NCI-H2081 treated with DMSO at 0.1 percent for 48 hours (cell line): Measurements from ENCODE around the gene FAM149A.

ENCODE experiments used
- DNase-seq: peaks from one replicate; lab custom pipeline; 2025; lab: John Stamatoyannopoulos, UW

Gene FAM149A

DNA sequence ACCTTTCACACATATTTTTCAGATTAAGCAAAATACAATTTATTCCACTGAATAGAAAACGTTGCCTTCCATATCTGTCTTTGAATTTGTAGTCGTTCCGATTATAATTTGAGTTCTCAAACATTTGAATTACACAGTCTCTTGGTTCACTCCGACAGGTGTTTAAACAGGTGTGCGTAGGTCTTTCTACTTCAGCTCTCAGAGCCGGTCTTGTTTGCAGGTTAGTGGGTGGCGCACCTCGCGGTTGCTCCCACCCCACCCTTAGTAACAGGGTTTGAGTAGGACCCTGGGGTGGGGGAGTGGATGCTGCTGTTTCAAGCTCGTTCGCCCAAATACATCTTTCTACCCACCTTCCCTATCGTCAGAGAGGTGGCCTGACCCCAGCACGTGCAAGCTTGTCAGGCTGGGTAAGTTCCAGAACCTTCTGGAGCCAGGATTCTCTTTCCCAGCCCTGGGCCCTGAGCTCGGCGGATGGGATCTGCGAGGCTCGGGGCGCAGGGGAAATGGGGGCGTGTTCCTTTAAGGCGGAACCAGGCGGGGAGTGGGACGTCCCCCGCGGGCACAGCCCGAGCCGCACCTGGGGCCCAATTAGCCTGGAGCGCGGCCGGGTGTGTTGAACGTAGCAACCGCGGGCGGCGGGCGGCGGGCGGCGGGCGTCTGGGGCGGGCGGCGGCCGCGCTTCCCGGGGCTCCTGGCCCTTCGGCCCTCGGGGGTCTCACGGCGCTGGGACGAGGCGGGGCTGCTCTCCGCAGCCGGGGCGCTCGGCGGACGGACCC is at the start of gene FAM149A:
Gene FAM149A, plus strand, starts transcription at position 591 of the 776 bp plus-strand sequence.
- DNase-seq = no peak

GRCh38 chr4:186058253-186058979 is 46.1 kb upstream of the FAM149A start:
- DNase-seq = no peak

DNA sequence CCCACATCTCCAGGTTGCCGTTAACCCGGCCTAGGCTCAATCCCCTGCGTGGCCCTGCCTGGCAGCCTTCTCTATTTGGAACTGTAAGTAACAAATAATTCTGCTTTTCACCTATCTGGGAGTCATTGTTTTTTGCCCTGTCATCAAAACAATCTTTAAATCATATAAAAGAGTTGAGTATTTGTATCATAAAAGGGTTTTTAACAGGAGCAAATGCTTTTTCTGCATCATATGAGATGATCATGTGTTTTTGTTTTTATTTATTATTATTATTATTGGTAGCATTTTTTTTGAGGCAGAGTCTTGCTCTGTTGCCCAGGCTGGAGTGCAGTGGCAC is 45.6 kb upstream of the FAM149A start:
- no peak for DNase-seq

DNA sequence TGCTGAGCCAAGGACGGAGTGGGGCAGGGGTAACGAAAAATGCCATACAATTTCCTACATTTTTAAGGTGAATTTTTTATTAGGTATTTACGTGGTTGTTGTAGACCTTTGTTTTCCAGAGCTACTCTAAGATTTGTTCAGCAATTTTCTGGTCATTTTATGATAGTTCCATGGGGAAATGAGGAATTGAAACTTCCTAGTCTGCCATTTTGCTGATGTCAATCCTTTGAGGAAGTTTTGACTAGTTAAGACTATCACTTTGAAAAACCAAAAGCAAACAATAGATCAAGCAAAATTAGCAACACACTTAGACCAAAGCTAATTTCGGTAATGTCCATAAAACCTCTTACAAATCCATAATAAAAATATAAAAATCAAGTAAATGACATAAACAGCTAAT is 42.6 kb upstream of the FAM149A start:
- DNase-seq = no peak

GRCh38 chr4:186067757-186068385 is 36.6 kb upstream of the FAM149A start:
- no peak for DNase-seq

DNA sequence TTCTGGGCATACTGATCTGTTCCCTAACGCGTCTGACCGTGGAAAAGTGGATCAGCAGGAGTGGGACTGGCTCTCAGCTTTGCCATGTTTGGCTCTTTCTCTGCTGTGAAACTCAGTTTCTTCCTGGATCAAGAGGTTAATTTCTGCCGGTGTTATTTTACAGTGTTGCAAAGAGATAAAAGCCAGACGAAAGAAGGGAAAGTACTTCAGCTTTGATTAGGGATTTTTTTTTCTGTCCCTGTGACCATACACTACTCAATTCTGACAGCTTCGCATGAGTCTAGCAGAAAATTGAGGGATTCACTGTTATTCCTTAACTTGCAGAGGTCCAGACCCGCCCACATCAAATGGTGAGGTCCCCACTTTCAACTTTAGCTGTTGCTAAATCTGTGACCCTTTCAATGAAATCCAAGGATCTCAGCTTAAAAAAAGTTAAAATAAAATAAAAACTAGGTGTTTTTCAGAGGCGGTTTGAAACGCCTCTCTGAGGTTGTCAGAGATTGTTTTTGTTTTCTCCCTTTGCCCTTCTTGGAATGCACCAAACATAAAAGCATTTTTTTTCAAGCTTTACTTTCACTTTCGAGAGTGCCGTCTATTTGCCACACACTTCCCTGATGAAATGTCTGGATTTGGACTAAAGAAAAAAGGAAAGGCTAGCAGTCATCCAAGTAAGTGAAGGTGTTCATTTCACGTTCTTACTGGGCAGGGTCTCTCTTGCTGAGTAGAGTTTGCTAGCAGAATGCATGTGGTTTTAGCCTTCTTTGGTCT is 35.7 kb upstream of the FAM149A start, which contains the start of gene TLR3:
Gene TLR3, plus strand, starts transcription at position 576 of the 768 bp plus-strand sequence. CDS start 7,464 bp downstream, outside the sequence.
- no peak for DNase-seq

DNA sequence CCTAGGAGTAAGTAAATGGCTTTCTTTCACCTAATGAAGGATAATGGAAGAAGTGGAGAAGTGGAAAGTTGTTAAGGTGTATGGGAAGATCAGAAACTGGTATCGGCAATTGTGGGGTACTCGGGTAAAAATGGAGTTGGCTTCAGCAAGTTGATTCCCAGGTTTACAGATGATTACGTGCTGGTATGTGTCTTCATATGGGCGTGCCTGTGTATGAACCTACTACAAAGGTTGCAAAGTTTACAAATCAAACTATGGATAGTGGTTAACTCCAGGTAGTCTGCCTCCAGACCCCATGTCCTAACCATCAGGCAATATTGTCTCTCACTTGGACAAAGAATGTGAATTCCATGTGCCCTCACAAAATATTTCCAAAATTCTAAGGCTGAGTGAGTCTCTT is 34.8 kb upstream of the FAM149A start:
- no peak for DNase-seq

DNA sequence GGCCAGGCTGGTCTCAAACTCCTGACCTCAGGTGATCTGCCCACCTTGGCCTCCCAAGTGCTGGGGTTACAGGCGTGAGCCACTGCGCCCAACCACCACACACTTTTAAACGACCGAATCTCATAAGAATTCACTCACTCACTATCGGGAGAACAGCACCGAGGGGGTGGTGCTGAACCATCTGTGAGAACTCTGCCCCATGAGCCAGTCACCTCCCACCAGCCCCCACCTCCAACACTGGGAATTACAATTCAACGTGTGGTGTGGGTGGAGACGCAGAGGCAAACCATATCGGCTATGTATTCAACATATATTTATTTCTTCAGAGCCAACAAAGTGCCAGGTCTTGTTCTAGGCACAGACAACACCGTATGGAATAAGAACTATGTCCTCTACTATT is 32.0 kb upstream of the FAM149A start:
- DNase-seq = no peak

DNA sequence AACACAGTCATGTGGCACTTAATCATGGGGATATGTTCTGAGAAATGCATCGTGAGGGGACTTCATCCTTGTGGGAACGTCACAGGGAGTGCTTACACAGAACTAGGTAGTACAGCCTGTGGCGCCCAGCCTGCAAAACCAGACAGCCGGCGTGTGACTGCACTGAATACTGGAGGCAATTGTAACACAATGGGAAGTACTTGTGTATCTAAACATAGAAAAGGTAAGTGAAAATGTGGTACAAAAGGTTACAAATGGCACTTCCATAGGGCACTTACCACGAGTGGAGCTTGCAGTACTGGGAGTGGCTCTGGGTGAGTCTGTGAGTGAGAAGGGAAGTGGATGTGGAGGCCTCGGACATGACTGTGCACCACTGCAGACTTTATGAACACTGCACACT is 30.3 kb upstream of the FAM149A start:
- DNase-seq = no peak

DNA sequence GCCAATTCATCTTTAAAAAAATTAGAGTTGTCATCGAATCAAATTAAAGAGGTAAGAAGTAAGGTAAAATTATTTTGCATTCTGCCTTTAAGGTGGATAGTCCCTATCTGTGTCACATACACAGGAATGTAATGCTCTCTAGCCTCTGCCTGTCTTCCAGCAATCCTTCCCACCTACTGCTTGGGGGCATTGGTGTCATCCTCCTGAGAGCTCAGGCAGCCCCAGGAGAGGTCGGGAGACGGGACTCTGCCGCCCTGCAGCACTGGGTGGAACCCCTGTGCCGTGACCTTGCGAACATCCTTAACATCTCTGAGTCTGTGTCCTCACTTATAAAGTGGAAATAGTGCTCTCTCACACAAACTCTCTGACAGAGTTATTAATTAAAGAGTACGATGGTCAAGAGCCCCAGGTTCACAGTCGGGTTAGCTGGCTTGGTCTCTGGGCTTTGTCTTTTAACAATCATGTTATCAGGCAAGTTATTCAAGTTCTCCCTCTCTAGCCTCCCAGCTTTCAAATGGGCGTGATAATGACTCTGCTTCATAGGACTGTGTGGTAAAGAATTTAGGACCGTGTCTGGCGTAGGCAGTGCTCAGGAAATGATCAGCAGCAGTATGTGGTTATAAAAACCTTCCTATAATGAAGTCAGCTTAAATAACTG is 25.4 kb upstream of the FAM149A start:
- no peak for DNase-seq

GRCh38 chr4:186079694-186080093 is 24.8 kb upstream of the FAM149A start:
- DNase-seq = no peak

DNA sequence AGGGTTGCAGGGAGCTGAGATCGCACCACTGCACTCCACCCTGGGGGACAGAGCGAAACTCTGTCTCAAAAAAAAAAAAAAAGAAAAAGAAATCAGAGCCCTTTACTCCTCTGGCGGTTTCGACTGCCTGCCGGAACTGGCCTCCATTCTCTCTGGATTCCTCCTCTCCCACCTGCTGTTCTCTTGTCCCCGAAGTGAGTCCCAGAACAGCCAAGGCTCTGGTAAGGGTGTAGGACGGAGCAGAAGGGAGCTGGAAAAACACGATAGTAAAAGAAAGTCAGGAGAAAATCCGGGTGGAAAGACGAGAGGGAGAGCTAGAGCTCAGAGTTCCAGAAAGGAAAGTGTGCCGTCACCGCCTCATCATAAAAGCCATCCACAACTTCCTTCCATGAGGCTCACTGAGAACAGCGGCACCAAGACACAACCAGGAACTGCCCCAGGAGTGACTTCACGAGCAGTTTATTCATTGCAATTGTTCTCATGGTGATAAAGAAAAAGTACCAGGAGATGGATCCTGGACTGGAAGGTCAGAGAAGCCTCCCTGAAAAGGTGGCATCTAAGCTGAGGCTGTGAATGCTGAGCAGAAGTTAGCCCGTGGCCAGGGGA is 23.2 kb upstream of the FAM149A start:
- DNase-seq = no peak

DNA sequence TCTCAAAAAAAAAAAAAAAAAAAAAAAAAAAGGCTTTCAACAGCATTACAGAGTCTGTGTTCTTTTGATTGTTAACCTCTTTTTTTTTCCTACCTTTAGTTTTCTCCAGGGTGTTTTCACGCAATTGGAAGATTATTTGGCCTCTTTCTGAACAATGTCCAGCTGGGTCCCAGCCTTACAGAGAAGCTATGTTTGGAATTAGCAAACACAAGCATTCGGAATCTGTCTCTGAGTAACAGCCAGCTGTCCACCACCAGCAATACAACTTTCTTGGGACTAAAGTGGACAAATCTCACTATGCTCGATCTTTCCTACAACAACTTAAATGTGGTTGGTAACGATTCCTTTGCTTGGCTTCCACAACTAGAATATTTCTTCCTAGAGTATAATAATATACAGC is 22.3 kb upstream of the FAM149A start:
- no peak for DNase-seq

DNA sequence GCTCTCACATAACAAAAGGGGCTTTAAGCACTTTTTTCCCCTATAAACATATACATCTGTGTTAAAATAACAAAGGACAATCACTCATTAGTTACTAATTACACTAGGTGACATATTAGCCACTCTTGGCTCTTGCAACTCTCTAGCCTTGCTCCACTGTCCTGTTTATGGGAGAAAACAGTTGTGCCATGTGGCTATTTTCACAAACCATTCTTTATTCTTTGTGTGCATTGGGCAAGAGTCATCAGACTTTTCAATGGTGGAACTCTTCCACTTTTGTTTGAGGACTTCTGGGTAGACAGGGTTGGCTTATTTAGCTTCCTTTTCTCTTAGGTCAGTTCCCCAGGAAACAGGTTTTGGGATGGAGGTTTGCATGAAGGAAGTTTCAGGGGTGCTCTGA is 16.0 kb upstream of the FAM149A start:
- DNase-seq = no peak

DNA sequence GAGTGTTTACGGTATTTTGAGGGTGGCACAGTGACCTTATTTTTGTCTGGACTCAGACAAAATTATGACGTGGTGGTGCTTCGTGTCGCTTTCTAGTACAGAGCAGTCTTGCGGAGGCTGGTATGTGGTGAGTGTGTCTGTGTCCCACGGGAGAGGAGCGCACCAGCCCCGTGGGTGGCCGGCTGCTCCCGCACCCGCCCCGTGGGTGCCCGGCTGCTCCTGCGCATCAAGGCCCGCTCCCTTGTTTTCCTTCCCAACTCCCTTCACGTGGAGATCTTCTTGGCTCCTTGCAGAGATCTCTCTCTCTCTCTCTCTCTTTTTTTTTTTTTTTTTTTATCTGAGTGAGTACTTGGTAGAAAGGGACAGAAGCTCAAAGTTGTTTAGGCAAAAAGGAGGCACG is 12.2 kb upstream of the FAM149A start:
- no peak for DNase-seq

- DNase-seq = no peak
Measured at GRCh38 chr4:186095406-186095805, 9.1 kb upstream of the FAM149A start.

DNA sequence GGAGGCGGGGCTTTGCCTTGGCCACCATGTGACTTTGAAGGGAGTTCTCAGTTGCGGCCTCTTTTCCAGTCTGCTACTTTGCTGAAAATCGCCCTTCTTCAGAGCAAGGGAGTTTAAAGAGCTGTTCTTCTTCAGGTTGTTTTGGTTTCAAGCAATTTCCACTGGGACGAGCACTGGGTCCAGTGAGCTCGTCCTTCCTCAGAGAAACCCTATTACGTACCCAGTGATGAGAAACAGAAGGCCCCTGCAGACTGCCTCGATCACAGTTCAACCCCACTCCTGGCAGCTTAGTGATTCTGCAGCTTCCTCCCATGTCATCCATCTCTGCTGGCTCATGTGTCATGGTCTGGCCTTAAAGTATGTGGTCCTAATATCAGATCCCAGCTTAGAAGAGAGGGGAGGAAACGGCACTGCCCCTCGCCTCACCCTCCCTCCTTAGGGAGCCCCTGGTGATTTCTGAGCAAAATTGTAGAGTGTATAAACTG is 7.8 kb upstream of the FAM149A start:
- no peak for DNase-seq

DNA sequence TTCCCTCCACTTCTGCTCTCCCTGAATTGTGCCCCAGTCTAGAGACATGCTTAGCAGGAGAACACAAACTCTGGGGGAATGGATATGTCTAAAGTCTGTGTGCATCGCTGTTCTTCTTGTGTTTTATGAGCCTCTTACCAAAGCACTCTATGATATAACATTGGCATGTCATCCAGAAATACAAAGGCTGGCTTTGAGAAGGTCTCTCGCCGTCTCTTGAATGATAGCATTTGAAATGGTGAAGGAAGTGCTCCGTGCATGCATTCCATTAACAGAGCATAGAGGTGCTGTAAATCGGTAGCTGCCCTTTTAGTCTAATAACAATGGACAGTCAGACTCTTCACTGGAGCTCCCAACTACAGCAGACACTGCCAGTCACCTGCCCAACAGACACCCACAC is 7.1 kb upstream of the FAM149A start:
- DNase-seq = no peak

GRCh38 chr4:186102931-186103330 is 1.6 kb upstream of the FAM149A start:
- DNase-seq = no peak

GRCh38 chr4:186104890-186105646 is 564 bp downstream of the FAM149A start:
- DNase-seq = no peak
